Left lobe of liver (tissue), 2 donors: Measurements from ENCODE around the gene TTC36. TPM values are rescaled to one million over a fixed set of nuclear protein-coding genes. Genes with fewer than 3 reads are reported as not detected.
"Not testable (repeated sequence)": the region's sequence is repeated elsewhere in the genome, so short reads cannot be mapped to it uniquely, and the experiment has no call there.

Source experiments
- ATAC-seq: fragments of 200-7000 bp; cut with Tn5 transposase; one replicate; pipeline ENCODE4 v1.9.1; 2020; ENCODE audit warnings: mild to moderate bottlenecking, moderate library complexity
- DNase-seq: peaks from one replicate; pipeline ENCODE4 v3.0.0-alpha.2; 2020; ENCODE audit warnings: low spot score
- total RNA-seq: library from RNA; stranded (reverse); gene quantifications from one replicate; pipeline ENCODE4 v1.2.1, GENCODE V29; 2021
- donor health status: DM: no; HTN: no; CAD: no; lungs with moderate emphysema.
- donor health status: DM: no; HTN: yes; CAD: no.

Gene TTC36
- 116 TPM for total RNA-seq

DNA sequence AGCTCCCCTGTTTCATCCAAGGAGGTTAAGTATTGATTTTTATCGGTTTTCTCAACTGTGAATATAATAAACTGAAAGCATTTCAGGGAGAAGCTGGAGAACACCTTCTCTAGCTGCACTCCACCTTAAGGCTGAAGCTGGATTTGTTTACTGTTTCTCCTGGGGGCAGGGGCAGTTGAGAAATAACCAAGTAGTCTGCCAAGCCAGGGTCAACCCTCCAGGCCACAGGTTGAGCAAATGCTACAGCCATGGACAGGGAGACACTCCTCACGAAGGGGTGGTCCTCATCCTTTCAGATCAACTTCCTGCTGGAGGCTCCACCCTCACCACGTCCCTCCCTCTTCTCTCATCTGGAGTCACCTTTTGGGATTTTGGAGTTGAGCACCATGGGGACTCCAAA is at the start of gene TTC36:
Gene TTC36 (plus strand): TSS at position 366 of the 400 bp plus-strand sequence. CDS start 21 bp downstream, at position 387.
- ATAC-seq = peak; percentile 72
- peak; percentile 93 for DNase-seq

GRCh38 chr11:118481238-118481637 is 46.0 kb upstream of the TTC36 start:
- not testable (repeated sequence) for ATAC-seq

GRCh38 chr11:118484405-118484804 is 42.9 kb upstream of the TTC36 start:
- ATAC-seq = no peak

More at GRCh38 chr11:118481238-118481637, 46.0 kb upstream of the TTC36 start:
- DNase-seq = not testable (repeated sequence)

GRCh38 chr11:118485273-118485672 is 42.0 kb upstream of the TTC36 start:
- no peak for DNase-seq

More at GRCh38 chr11:118484405-118484804, 42.9 kb upstream of the TTC36 start:
- no peak for DNase-seq

DNA sequence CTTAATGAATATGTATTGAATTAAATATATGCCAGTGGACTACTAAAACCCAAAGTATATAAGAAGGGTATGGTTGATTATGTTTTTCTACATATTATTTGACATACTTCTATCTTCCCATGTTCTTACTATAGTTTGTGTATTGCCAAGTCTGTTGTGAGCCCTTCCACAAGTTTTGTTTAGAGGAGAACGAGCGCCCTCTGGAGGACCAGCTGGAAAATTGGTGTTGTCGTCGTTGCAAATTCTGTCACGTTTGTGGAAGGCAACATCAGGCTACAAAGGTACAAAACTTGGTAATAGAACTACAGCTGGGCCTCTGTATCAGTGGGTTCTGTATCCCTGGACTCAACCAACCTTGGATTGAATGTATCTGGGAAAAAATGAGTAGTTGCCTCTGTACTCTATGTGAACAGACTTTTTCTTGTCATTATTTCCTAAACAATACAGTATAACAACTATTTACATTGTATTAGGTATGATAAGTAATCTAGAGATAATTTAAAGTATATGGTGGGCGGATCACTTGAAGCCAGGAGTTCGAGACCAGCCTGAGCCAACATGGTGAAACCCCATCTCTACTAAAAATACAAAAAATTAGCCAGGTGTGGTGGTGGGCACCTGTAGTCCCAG is 38.7 kb upstream of the TTC36 start:
- ATAC-seq (peak; percentile 94), DNase-seq (peak; percentile 66)

More at GRCh38 chr11:118485273-118485672, 42.0 kb upstream of the TTC36 start:
- ATAC-seq = no peak

GRCh38 chr11:118491041-118491440 is 36.2 kb upstream of the TTC36 start:
- no peak for DNase-seq
- ATAC-seq = no peak

- DNase-seq (no peak), ATAC-seq (no peak)
Measured at GRCh38 chr11:118497831-118498230, 29.4 kb upstream of the TTC36 start.

- ATAC-seq (no peak), DNase-seq (no peak)
Measured at GRCh38 chr11:118503216-118503615, 24.1 kb upstream of the TTC36 start.

- DNase-seq = no peak
- ATAC-seq = no peak
Measured at GRCh38 chr11:118511601-118512000, 15.7 kb upstream of the TTC36 start.

- DNase-seq = no peak
- no peak for ATAC-seq
Measured at GRCh38 chr11:118514103-118514502, 13.2 kb upstream of the TTC36 start.

DNA sequence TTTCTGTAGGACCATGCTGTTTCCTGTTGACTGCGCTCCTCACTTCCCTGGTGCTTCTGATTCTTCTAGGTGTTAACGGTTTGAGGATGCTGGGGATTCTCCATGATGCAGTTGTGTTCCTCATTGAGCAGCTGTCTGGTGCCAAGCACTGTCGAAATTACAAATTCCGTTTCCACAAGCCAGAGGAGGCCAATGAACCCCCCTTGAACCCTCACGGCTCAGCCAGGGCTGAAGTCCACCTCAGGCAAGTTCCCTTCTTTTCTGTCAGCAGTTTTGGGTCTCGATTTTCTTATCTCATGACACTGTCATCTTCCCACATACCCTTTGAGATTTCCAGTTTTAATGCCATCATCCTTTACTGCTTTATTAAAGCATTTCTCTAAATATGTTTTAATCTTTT is 7.7 kb upstream of the TTC36 start:
- ATAC-seq (peak; percentile 86), DNase-seq (peak; percentile 83)

DNA sequence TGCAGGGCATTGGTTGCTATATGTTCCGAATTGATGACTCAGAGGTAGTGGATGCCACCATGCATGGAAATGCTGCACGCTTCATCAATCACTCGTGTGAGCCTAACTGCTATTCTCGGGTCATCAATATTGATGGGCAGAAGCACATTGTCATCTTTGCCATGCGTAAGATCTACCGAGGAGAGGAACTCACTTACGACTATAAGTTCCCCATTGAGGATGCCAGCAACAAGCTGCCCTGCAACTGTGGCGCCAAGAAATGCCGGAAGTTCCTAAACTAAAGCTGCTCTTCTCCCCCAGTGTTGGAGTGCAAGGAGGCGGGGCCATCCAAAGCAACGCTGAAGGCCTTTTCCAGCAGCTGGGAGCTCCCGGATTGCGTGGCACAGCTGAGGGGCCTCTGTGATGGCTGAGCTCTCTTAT is 5.4 kb upstream of the TTC36 start:
- ATAC-seq (no peak), DNase-seq (no peak)

DNA sequence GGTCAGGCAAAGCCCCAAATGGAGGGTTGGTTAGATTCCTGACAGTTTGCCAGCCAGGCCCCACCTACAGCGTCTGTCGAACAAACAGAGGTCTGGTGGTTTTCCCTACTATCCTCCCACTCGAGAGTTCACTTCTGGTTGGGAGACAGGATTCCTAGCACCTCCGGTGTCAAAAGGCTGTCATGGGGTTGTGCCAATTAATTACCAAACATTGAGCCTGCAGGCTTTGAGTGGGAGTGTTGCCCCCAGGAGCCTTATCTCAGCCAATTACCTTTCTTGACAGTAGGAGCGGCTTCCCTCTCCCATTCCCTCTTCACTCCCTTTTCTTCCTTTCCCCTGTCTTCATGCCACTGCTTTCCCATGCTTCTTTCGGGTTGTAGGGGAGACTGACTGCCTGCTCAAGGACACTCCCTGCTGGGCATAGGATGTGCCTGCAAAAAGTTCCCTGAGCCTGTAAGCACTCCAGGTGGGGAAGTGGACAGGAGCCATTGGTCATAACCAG is 4.7 kb upstream of the TTC36 start:
- DNase-seq (no peak), ATAC-seq (peak; percentile 31)

GRCh38 chr11:118524356-118524755 is 2.9 kb upstream of the TTC36 start:
- peak; percentile 2 for ATAC-seq

DNA sequence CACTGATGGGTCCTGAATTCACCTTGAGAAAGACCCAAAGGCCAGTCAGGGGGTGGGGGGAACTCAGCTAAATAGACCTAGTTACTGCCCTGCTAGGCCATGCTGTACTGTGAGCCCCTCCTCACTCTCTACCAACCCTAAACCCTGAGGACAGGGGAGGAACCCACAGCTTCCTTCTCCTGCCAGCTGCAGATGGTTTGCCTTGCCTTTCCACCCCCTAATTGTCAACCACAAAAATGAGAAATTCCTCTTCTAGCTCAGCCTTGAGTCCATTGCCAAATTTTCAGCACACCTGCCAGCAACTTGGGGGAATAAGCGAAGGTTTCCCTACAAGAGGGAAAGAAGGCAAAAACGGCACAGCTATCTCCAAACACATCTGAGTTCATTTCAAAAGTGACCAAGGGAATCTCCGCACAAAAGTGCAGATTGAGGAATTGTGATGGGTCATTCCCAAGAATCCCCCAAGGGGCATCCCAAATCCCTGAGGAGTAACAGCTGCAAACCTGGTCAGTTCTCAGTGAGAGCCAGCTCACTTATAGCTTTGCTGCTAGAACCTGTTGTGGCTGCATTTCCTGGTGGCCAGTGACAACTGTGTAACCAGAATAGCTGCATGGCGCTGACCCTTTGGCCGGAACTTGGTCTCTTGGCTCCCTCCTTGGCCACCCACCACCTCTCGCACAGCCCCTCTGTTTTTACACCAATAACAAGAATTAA is 2.4 kb upstream of the TTC36 start:
- ATAC-seq = no peak

More at GRCh38 chr11:118524356-118524755, 2.9 kb upstream of the TTC36 start:
- no peak for DNase-seq

GRCh38 chr11:118526688-118527087 is 586 bp upstream of the TTC36 start:
- DNase-seq (peak; percentile 78), ATAC-seq (peak; percentile 45)

More for the DNA sequence above, 2.4 kb upstream of the TTC36 start:
- DNase-seq = no peak

- no peak for ATAC-seq
- no peak for DNase-seq
Measured at GRCh38 chr11:118528511-118528910, 1.2 kb downstream of the TTC36 start.

DNA sequence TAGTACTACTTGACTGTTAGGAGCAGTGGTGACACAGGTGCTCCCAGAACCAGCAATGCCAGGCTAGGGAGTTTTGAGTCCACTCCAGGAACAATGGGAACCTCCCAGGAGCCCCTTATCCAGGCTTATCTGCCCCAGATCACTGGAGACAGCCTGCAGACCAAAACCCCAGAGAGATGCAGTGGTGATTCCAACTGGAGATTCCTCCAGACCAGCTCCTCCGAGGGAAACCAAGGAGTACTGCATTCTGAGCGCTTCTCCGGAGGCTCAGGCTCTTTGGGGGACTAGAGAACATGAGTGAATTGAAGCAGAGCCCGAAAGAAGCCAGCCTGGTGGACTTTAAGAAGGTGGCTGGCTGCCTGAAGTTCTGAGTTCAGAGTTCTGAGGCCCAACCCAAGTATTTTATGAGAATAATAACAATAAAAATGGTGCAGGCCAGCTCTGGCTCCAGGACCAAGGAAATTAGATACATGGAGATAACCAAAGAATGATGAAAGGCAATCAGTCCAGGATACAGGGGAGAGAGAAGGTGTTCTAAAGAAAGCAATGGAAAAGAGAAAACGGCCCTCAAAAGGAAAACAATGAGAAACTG is 2.4 kb downstream of the TTC36 start:
- no peak for DNase-seq
- no peak for ATAC-seq

GRCh38 chr11:118530180-118530682 is 3.0 kb downstream of the TTC36 start:
- ATAC-seq = no peak
- DNase-seq = peak; percentile 62

DNA sequence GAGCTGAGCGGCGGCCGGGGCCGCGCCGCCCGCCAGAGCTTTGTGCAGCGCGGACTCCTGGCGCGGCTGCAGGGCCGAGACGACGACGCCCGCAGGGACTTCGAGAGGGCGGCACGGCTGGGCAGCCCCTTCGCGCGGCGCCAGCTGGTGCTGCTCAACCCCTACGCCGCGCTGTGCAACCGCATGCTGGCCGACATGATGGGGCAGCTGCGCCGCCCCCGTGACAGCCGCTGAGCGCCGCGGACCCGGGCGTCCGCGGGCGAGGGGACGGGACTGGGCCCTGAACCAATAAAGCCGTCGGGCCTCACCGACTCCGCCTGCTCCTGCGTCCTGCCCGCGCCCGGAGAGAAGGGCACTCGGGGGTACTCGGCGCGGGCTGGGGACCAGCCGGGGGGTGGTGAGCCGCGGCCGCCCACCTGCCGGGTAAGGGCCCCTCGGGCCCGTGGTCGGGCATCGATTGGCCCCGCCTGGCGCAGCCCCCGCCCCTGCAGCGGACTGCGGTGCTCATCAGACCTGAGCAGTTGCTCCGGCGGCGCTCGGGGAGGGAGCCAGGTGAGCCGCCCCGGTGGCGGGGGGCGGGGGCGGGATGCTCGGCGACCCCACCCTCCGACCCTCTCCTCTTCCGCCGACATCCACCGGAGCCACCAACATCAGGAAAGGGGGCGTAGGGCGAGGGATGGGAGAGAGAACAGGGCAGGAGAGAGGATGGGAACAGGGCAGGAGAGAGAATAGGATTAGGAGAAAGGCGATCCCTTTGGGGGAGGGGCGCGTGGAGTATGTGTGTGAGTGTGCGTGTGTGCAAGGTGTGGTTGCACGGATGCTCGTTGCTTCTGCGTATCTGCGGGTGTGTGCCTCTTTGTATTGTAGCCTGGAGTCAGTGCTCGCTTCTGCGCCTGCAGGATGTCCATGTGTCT is 3.7 kb downstream of the TTC36 start, which contains the start of gene TMEM25:
Gene TMEM25 (plus strand): TSS at position 510 of the 914 bp plus-strand sequence. CDS start 610 bp downstream, outside the sequence.
- DNase-seq (peak; percentile 76), ATAC-seq (peak; percentile 48)
